NCI-H2107 (cell line): Measurements from ENCODE around the gene TBL3.

Source experiments
- DNase-seq: peaks from one replicate; lab custom pipeline; 2025; lab: John Stamatoyannopoulos, UW

Gene TBL3

GRCh38 chr16:1964506-1965395 lies 7.1 kb upstream of the TBL3 start, which contains the start of gene RPS2:
RPS2 (minus strand) TSS chr16:1964826; CDS start chr16:1964625, 201 bp downstream.
- DNase-seq = peak; percentile 98

GRCh38 chr16:1965396-1966001 lies 6.4 kb upstream of the TBL3 start:
- DNase-seq = no peak

GRCh38 chr16:1966460-1966859 lies 5.4 kb upstream of the TBL3 start, which contains the start of gene RNF151:
RNF151 (plus strand) TSS chr16:1966856; CDS start chr16:1966882, 26 bp downstream.
- no peak for DNase-seq

GRCh38 chr16:1968146-1968953 lies 3.5 kb upstream of the TBL3 start:
- DNase-seq = no peak

GRCh38 chr16:1972490-1972877 lies 631 bp downstream of the TBL3 start:
- no peak for DNase-seq

- DNase-seq = no peak
Measured at GRCh38 chr16:1973461-1974156, 1.8 kb downstream of the TBL3 start.

GRCh38 chr16:1974157-1975070 lies 2.6 kb downstream of the TBL3 start:
- DNase-seq = no peak

GRCh38 chr16:1975432-1976215 lies 3.8 kb downstream of the TBL3 start:
- DNase-seq = no peak

- no peak for DNase-seq
Measured at GRCh38 chr16:1976216-1976520, 4.3 kb downstream of the TBL3 start.

- no peak for DNase-seq
Measured at GRCh38 chr16:1976951-1977874, 5.4 kb downstream of the TBL3 start.

GRCh38 chr16:1977875-1978268 lies 6.0 kb downstream of the TBL3 start:
- no peak for DNase-seq

GRCh38 chr16:1978476-1979120 lies 6.7 kb downstream of the TBL3 start:
- DNase-seq = no peak

GRCh38 chr16:1979271-1980029 lies 7.6 kb downstream of the TBL3 start:
- DNase-seq = no peak

GRCh38 chr16:1980030-1980769 lies 8.3 kb downstream of the TBL3 start:
- DNase-seq = no peak

GRCh38 chr16:1980770-1981087 lies 8.9 kb downstream of the TBL3 start:
- DNase-seq = no peak

- no peak for DNase-seq
Measured at GRCh38 chr16:1981398-1981836, 9.6 kb downstream of the TBL3 start, which contains the start of gene NOXO1. NOXO1 (minus strand) TSS chr16:1981469; CDS start chr16:1981179, 290 bp downstream.

- DNase-seq = no peak
Measured at GRCh38 chr16:1982013-1982433, 10.2 kb downstream of the TBL3 start.
